GM23338 (cell line): ENCODE data around the gene STK38L. TPM values are rescaled to one million over a fixed set of nuclear protein-coding genes. Genes with fewer than 3 reads are reported as not detected.

Source experiments
- ATAC-seq: fragments of 200-7000 bp; cut with Tn5 transposase; 3 replicates; pipeline ENCODE4 v1.9.1; 2020
- DNase-seq: peaks from one replicate; pipeline ENCODE4 v3.0.0-alpha.2; 2015; ENCODE audit warnings: low spot score
- H2AFZ ChIP-seq: fragments of 200-600 bp; sonication (generic); 2 replicates; pipeline ENCODE4 v1.8.0; 2016; ENCODE audit warnings: antibody characterized with exemption, mild to moderate bottlenecking, moderate library complexity
- H3F3A ChIP-seq: fragments of 200-600 bp; sonication (generic); replicated peaks from 2 replicates; pipeline ENCODE4 v1.8.0; 2017; ENCODE audit warnings: antibody characterized with exemption, mixed run types, low read depth
- H3K27ac ChIP-seq: fragments of 200-600 bp; sonication (generic); 2 replicates; pipeline ENCODE4 v1.6.1; 2016; ENCODE audit warnings: low read depth
- H3K27me3 ChIP-seq: fragments of 200-600 bp; sonication (generic); 2 replicates; pipeline ENCODE4 v1.8.0; 2016; ENCODE audit warnings: mild to moderate bottlenecking, mixed run types, moderate library complexity; ENCODE audit not compliant: insufficient read depth
- H3K36me3 ChIP-seq: fragments of 200-600 bp; sonication (generic); 2 replicates; pipeline ENCODE4 v1.8.0; 2016; ENCODE audit warnings: mild to moderate bottlenecking; ENCODE audit not compliant: insufficient read depth
- H3K4me1 ChIP-seq: fragments of 200-600 bp; sonication (generic); 2 replicates; pipeline ENCODE4 v1.8.0; 2016; ENCODE audit warnings: mild to moderate bottlenecking, moderate library complexity; ENCODE audit not compliant: insufficient read depth
- H3K4me2 ChIP-seq: fragments of 200-600 bp; sonication (generic); 2 replicates; pipeline ENCODE4 v1.7.1; 2017; ENCODE audit warnings: mixed run types
- H3K4me3 ChIP-seq: fragments of 200-600 bp; sonication (generic); 2 replicates; pipeline ENCODE4 v1.6.1; 2016; ENCODE audit warnings: mixed run types
- H3K79me2 ChIP-seq: fragments of 200-600 bp; sonication (generic); replicated peaks from 2 replicates; pipeline ENCODE4 v1.8.0; 2017; ENCODE audit warnings: mild to moderate bottlenecking; ENCODE audit not compliant: insufficient read depth
- H3K9me2 ChIP-seq: fragments of 200-600 bp; sonication (generic); 2 replicates; pipeline ENCODE4 v1.8.0; 2017; ENCODE audit not compliant: insufficient read depth
- H4K20me1 ChIP-seq: fragments of 200-600 bp; sonication (generic); replicated peaks from 2 replicates; pipeline ENCODE4 v1.8.0; 2017; ENCODE audit warnings: mild to moderate bottlenecking; ENCODE audit not compliant: insufficient read depth
- H3K27ac Mint-ChIP-seq: 2 replicates; pipeline ENCODE4 v1.8.0; 2020; ENCODE audit warnings: inconsistent platforms, mild to moderate bottlenecking, moderate library complexity, mixed read lengths
- H3K27me3 Mint-ChIP-seq: 3 replicates; pipeline ENCODE4 v1.8.0; 2022; ENCODE audit warnings: low read depth, mild to moderate bottlenecking, moderate library complexity, mixed read lengths, inconsistent platforms; ENCODE audit not compliant: insufficient read depth, poor library complexity
- H3K36me3 Mint-ChIP-seq: 3 replicates; pipeline ENCODE4 v1.8.0; 2021; ENCODE audit warnings: low read depth, mild to moderate bottlenecking, inconsistent platforms, moderate library complexity, mixed read lengths
- H3K4me1 Mint-ChIP-seq: 3 replicates; pipeline ENCODE4 v1.8.0; 2020; ENCODE audit warnings: mild to moderate bottlenecking, inconsistent platforms, mixed read lengths
- H3K4me3 Mint-ChIP-seq: 3 replicates; pipeline ENCODE4 v1.8.0; 2021; ENCODE audit warnings: moderate library complexity, mild to moderate bottlenecking, inconsistent platforms, mixed read lengths
- H3K9me3 Mint-ChIP-seq: 3 replicates; pipeline ENCODE4 v1.8.0; 2020; ENCODE audit warnings: moderate library complexity, mild to moderate bottlenecking, inconsistent platforms, mixed read lengths
- CREB1 ChIP-seq: fragments of 250-450 bp; sonication (Bioruptor Pico); IDR thresholded peaks from 2 replicates; pipeline ENCODE4 v1.5.0; 2020; ENCODE audit warnings: low read depth, mild to moderate bottlenecking, moderate library complexity
- CTCF ChIP-seq, 2 experiments: fragments of 200-600 bp in 1 of 2; sonication (generic) in 1 of 2; conservative IDR thresholded peaks; 2 replicates each; pipeline versions ENCODE4 v1.5.1 to v1.6.1; 2016 to 2017; ENCODE audit warnings: antibody characterized with exemption in 2 of 2, low read depth in 2 of 2, mild to moderate bottlenecking in 2 of 2, moderate library complexity in 1 of 2
- EZH2 ChIP-seq: fragments of 200-600 bp; sonication (generic); IDR thresholded peaks from one replicate; pipeline ENCODE4 v1.8.0; 2017; ENCODE audit warnings: antibody characterized with exemption, mild to moderate bottlenecking, low read depth; ENCODE audit not compliant: unreplicated experiment
- JUNB ChIP-seq: IDR thresholded peaks from one replicate; pipeline ENCODE4 v1.6.1; 2016; ENCODE audit warnings: antibody characterized with exemption; ENCODE audit not compliant: unreplicated experiment
- NANOG ChIP-seq: IDR thresholded peaks from 2 replicates; pipeline ENCODE4 v1.6.1; 2016; ENCODE audit warnings: antibody characterized with exemption, borderline replicate concordance
- POLR2AphosphoS5 ChIP-seq: IDR thresholded peaks from 2 replicates; pipeline ENCODE4 v1.6.1; 2016; ENCODE audit warnings: antibody characterized with exemption, low read depth
- STAT1 ChIP-seq: IDR thresholded peaks from one replicate; pipeline ENCODE4 v1.6.1; 2016; ENCODE audit warnings: antibody characterized with exemption; ENCODE audit not compliant: unreplicated experiment
- ZNF331 ChIP-seq: fragments of 250-450 bp; sonication (Bioruptor Pico); IDR thresholded peaks from 2 replicates; pipeline ENCODE4 v1.5.0; 2020; ENCODE audit warnings: low read depth, mild to moderate bottlenecking, moderate library complexity
- ZNF462 ChIP-seq: fragments of 250-450 bp; sonication (Bioruptor Pico); IDR thresholded peaks from 2 replicates; pipeline ENCODE4 v1.5.0; 2020; ENCODE audit warnings: mild to moderate bottlenecking, moderate library complexity
- polyA plus RNA-seq: library from polyadenylated mRNA; unstranded; fragments of >200 nt; fragmentation: Nextera tagmentation; extraction: Ambion mirVana; gene quantifications from 2 replicates; pipeline ENCODE4 v1.2.1, GENCODE V29; 2016
- total RNA-seq: library from RNA; depleted of rRNA; stranded (reverse); fragments of >200 nt; shearing (Covaris generic); gene quantifications from 2 replicates; pipeline ENCODE4 v1.2.3, GENCODE V29; 2014
- TF ChIP-seq, protein P1 (sequence below): IDR thresholded peaks from one replicate; pipeline ENCODE4 v1.6.1; 2018; ENCODE audit warnings: antibody characterized with exemption; ENCODE audit not compliant: unreplicated experiment

The STK38L gene
- total and polyA plus RNA-seq, 2 experiments from 2014 or later: 28.9 to 56.5 TPM

DNA sequence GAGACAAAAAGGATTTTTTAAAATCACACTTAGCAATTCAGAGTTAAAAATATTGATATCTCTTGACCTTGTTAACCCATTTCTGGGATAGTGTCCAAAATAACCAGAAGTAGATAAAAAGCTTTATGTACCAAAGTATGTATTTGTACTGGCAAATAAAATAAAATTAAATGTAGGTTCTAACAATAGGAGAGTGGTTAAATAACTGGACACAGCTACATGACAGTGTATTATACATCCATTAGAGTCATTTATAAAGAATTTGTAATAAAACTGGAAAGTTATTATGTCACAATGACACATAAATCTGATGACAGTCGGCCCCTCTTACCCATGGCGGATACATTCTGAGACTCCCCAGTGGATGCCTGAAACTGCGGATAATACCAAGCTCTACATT is 122.5 kb downstream of the STK38L start (continued):
- TF ChIP-seq, protein P1, sequence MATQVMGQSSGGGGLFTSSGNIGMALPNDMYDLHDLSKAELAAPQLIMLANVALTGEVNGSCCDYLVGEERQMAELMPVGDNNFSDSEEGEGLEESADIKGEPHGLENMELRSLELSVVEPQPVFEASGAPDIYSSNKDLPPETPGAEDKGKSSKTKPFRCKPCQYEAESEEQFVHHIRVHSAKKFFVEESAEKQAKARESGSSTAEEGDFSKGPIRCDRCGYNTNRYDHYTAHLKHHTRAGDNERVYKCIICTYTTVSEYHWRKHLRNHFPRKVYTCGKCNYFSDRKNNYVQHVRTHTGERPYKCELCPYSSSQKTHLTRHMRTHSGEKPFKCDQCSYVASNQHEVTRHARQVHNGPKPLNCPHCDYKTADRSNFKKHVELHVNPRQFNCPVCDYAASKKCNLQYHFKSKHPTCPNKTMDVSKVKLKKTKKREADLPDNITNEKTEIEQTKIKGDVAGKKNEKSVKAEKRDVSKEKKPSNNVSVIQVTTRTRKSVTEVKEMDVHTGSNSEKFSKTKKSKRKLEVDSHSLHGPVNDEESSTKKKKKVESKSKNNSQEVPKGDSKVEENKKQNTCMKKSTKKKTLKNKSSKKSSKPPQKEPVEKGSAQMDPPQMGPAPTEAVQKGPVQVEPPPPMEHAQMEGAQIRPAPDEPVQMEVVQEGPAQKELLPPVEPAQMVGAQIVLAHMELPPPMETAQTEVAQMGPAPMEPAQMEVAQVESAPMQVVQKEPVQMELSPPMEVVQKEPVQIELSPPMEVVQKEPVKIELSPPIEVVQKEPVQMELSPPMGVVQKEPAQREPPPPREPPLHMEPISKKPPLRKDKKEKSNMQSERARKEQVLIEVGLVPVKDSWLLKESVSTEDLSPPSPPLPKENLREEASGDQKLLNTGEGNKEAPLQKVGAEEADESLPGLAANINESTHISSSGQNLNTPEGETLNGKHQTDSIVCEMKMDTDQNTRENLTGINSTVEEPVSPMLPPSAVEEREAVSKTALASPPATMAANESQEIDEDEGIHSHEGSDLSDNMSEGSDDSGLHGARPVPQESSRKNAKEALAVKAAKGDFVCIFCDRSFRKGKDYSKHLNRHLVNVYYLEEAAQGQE: no peak
- TF ChIP-seq ZNF462 (CRISPR knock-in tag): no peak
- no peak for TF ChIP-seq ZNF331 (CRISPR knock-in tag)

GRCh38 chr12:27367078-27367477 is 123.0 kb downstream of the STK38L start:
- ATAC-seq (no peak), DNase-seq (no peak)
- Histone ChIP-seq H3F3A (no peaks in the 10 kb centered on the region), H3K9me2 (no peaks in the 10 kb centered on the region), H3K4me3 (no peak overlapping the region), H3K36me3 (no peaks in the 10 kb centered on the region), H3K4me1 (no peaks in the 10 kb centered on the region), H2AFZ (no peak overlapping the region), H4K20me1 (no peaks in the 10 kb centered on the region), H3K79me2 (no peaks in the 10 kb centered on the region; the same call in 1 of the 2 replicates), H3K27ac (no peak overlapping the region), H3K27me3 (no peaks in the 10 kb centered on the region), H3K4me2 (no peak overlapping the region)
- Mint-ChIP-seq H3K36me3 (peaks cover 9% of the 10 kb centered on the region; the same call in 2 of the 3 replicates), H3K9me3 (no peaks in the 10 kb centered on the region; the same call in 2 of the 3 replicates), H3K4me1 (no peaks in the 10 kb centered on the region), H3K27ac (no peak overlapping the region), H3K27me3 (no peaks in the 10 kb centered on the region), H3K4me3 (no peak overlapping the region)
- TF ChIP-seq EZH2 (no peak), ZNF331 (CRISPR knock-in tag) (no peak), POLR2AphosphoS5 (no peak), CREB1 (CRISPR knock-in tag) (no peak), STAT1 (no peak), NANOG (no peak), CTCF (conservative IDR thresholded peaks at IDR 0.05; ENCODE audit: low read depth in 2 of 2) (no peak), JUNB (no peak)
- TF ChIP-seq, protein P1: no peak
